Esophagus squamous epithelium (tissue), 4 donors: ENCODE results near the gene NPTXR.

ENCODE experiments used
- POLR2A ChIP-seq, 4 donors: fragments of 450-650 bp; IDR thresholded peaks; one replicate each; pipeline ENCODE4 v1.6.1; 2017; ENCODE audit warnings: antibody characterized with exemption in 4 of 4, mild to moderate bottlenecking in 4 of 4, moderate library complexity in 3 of 4
- TF ChIP-seq, protein P1 (sequence below), 6 experiments: fragments of 450-650 bp in 4 of 6; fragments of 200-600 bp in 2 of 6; sonication (generic) in 2 of 6; IDR thresholded peaks; one replicate each; pipeline ENCODE4 v1.5.1; 2016 to 2019; ENCODE audit warnings: antibody characterized with exemption in 6 of 6, mild to moderate bottlenecking in 4 of 6, moderate library complexity in 4 of 6

DNA sequence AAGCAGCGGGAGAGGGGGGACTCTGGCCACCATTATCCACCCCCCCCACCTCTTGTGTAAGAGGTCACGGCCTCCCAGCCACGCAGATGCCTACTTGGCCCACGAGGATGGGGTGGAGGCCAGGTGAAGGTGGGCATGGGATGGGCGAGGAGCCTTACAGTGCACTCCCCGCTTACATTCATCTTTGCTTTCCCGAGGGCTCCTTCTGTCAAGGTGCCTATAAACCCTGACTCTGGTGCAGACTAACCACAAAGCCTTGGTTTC lies 13.1 kb downstream of the NPTXR start:
- TF ChIP-seq, protein P1, sequence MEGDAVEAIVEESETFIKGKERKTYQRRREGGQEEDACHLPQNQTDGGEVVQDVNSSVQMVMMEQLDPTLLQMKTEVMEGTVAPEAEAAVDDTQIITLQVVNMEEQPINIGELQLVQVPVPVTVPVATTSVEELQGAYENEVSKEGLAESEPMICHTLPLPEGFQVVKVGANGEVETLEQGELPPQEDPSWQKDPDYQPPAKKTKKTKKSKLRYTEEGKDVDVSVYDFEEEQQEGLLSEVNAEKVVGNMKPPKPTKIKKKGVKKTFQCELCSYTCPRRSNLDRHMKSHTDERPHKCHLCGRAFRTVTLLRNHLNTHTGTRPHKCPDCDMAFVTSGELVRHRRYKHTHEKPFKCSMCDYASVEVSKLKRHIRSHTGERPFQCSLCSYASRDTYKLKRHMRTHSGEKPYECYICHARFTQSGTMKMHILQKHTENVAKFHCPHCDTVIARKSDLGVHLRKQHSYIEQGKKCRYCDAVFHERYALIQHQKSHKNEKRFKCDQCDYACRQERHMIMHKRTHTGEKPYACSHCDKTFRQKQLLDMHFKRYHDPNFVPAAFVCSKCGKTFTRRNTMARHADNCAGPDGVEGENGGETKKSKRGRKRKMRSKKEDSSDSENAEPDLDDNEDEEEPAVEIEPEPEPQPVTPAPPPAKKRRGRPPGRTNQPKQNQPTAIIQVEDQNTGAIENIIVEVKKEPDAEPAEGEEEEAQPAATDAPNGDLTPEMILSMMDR (IDR thresholded peaks at IDR 0.05), result no peak
- no peak for TF ChIP-seq POLR2A (IDR thresholded peaks at IDR 0.05)
